ENCODE measurements around the gene PLA2R1.

Gene PLA2R1

GRCh38 chr2:159892990-159893810, 169.2 kb downstream of the PLA2R1 start:
- Histone ChIP-seq H3K4me1 (ENCODE audit: control insufficient read depth, insufficient read depth, low read length) (peaks cover 7% of the 10 kb centered on the region), H3K36me3 (ENCODE audit: control insufficient read depth, insufficient read depth, low read length) (no peaks in the 10 kb centered on the region), H3K27ac (ENCODE audit: low read depth, low read length) (no peak overlapping the region), H3K27me3 (ENCODE audit: control insufficient read depth, insufficient read depth, low read length) (no peaks in the 10 kb centered on the region), H3K4me3 (ENCODE audit: low read depth, low read length) (no peak overlapping the region), H3K9me3 (ENCODE audit: control insufficient read depth, insufficient read depth, low read depth, low read length) (no peaks in the 10 kb centered on the region), H3K9ac (ENCODE audit: low read length) (no peak overlapping the region)

DNA sequence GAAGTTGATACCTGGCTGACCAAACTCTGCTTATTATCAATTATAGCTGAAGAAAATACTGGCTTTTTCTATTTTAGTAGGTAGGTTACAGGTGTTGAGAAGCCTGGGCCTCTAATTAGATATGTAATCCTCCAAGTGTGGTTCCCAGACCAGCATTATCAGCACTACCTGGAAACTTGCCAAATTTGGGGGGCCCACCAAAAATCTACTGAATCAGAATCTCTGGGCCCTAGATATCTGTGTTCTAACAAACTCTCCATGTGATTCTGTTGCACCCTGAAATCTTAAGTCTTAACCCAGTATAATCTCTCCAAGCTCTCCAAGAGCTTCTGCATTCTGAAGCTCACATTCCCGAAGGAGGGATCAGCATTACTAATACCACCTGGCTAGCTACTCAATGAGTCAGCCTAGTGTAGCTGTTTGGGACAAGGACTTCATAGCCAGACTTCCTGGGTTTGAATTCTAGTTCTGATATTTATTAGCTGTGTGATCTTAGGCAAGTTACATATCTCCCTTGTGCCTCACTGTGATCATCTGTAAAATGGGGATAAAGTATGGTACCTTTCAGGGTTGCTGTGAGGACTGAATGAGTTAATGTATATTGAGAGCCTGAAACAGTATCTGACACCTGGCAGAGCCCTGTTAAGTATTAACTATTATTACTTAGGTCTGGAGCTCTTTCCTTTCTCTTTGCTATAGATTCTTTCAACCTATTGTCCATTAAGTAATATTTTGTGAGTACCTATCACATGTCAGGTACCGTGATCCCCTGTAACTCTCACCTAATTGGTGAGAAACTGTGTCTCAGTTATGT, 170.3 kb downstream of the PLA2R1 start:
- Histone ChIP-seq H3K9me3 (ENCODE audit: control insufficient read depth, insufficient read depth, low read depth, low read length) (no peaks in the 10 kb centered on the region), H3K9ac (ENCODE audit: low read length) (no peak overlapping the region), H3K27ac (ENCODE audit: low read depth, low read length) (no peak overlapping the region)

DNA sequence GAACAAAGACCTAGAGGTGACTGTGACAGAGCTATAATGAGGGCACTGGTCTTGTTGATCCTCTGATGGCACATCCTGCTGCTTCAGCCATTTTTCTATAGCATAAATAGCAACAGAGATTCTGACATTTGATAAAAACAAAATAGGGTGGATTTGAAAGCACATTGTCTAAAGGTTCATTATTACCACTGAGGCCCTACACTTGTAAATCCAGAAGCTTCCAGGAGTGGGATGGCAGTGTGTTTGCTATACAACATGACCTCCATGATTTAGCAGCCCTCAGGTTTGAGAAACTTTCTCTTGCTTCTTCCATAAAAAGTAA, 171.2 kb downstream of the PLA2R1 start:
- H3K4me3 ChIP-seq (ENCODE audit: low read depth, low read length) = no peak overlapping the region
- no peaks in the 10 kb centered on the region for H3K9me3 ChIP-seq (ENCODE audit: control insufficient read depth, insufficient read depth, low read depth, low read length)
- no peaks in the 10 kb centered on the region for H3K36me3 ChIP-seq (ENCODE audit: control insufficient read depth, insufficient read depth, low read length)
- no peaks in the 10 kb centered on the region for H3K27me3 ChIP-seq (ENCODE audit: control insufficient read depth, insufficient read depth, low read length)
- H3K4me1 ChIP-seq (ENCODE audit: control insufficient read depth, insufficient read depth, low read length) = peaks cover 7% of the 10 kb centered on the region
- H3K9ac ChIP-seq (ENCODE audit: low read length) = no peak overlapping the region
- no peak overlapping the region for H3K27ac ChIP-seq (ENCODE audit: low read depth, low read length)

More for the DNA sequence above, 170.3 kb downstream of the PLA2R1 start:
- Histone ChIP-seq H3K4me1 (ENCODE audit: control insufficient read depth, insufficient read depth, low read length) (peaks cover 7% of the 10 kb centered on the region), H3K36me3 (ENCODE audit: control insufficient read depth, insufficient read depth, low read length) (no peaks in the 10 kb centered on the region), H3K27me3 (ENCODE audit: control insufficient read depth, insufficient read depth, low read length) (no peaks in the 10 kb centered on the region), H3K4me3 (ENCODE audit: low read depth, low read length) (no peak overlapping the region)

- Histone ChIP-seq H3K36me3 (ENCODE audit: control insufficient read depth, insufficient read depth, low read length) (no peaks in the 10 kb centered on the region), H3K27me3 (ENCODE audit: control insufficient read depth, insufficient read depth, low read length) (no peaks in the 10 kb centered on the region), H3K4me3 (ENCODE audit: low read depth, low read length) (no peak overlapping the region), H3K9ac (ENCODE audit: low read length) (no peak overlapping the region), H3K4me1 (ENCODE audit: control insufficient read depth, insufficient read depth, low read length) (peaks cover 7% of the 10 kb centered on the region), H3K9me3 (ENCODE audit: control insufficient read depth, insufficient read depth, low read depth, low read length) (no peaks in the 10 kb centered on the region), H3K27ac (ENCODE audit: low read depth, low read length) (no peak overlapping the region)
These were observed 171.7 kb downstream of the PLA2R1 start for GRCh38 chr2:159890551-159891266.

DNA sequence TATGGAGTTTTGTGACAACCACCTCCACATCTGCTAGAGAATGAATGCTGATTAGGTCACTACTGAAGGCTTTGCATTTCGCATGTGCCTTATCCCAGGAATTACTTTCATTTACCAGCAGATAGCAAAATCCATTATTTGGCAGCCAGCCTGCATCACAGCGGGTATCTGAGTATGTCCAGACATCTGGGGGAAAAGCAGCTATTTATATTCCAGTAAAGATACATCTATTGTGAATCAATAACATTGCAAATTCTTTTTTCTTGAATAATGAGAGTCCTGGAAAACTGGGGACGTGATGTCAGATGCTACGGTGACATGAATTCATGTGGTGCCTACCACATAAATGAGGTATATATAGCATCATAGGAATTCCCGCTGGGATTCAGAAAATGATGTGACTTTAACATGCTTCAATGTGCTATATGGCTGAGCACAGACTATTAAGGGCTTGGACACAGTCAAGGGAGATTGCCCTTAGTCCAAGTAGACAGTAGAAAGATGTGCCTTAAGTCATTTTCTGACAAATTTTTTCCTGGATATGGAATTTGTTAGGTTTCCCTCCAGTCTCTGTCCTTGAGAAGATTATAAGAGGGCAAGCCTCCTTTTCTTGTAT, 180.2 kb downstream of the PLA2R1 start:
- no peak overlapping the region for H3K27ac ChIP-seq (ENCODE audit: low read depth, low read length)
- no peaks in the 10 kb centered on the region for H3K36me3 ChIP-seq (ENCODE audit: control insufficient read depth, insufficient read depth, low read length)
- no peaks in the 10 kb centered on the region for H3K4me1 ChIP-seq (ENCODE audit: control insufficient read depth, insufficient read depth, low read length)
- H3K9ac ChIP-seq (ENCODE audit: low read length) = no peak overlapping the region
- no peak overlapping the region for H3K4me3 ChIP-seq (ENCODE audit: low read depth, low read length)
- H3K27me3 ChIP-seq (ENCODE audit: control insufficient read depth, insufficient read depth, low read length) = no peaks in the 10 kb centered on the region
- no peaks in the 10 kb centered on the region for H3K9me3 ChIP-seq (ENCODE audit: control insufficient read depth, insufficient read depth, low read depth, low read length)

Data from HUES6 (cell line).